Raji (cell line): ENCODE measurements around the gene ERFE.

ENCODE experiments used
- POLR2A ChIP-seq: IDR thresholded peaks from 2 replicates; pipeline ENCODE4 v1.6.1; 2011; ENCODE audit warnings: low read depth, low read length, control low read depth; ENCODE audit not compliant: insufficient read depth

The ERFE gene

DNA sequence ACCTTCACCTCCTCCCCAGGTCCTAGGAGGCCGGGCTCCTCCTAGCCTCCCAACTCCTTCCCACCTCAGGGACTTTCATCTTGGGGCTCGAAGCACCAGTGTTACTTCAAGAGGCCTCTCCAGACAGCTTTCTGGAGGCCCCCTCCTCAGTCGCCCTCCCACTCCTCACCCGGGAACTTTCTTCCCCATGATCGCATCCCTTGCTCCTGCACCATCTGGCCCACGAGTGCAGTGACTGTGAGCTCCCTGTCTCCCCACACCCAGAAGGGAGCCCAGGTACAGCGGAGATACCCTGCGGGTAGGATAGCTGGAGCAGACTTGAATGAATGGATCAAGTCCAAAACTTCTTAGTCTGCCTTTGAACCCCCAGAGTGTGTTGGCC, 6.1 kb downstream of the ERFE start:
- no peak for TF ChIP-seq POLR2A

DNA sequence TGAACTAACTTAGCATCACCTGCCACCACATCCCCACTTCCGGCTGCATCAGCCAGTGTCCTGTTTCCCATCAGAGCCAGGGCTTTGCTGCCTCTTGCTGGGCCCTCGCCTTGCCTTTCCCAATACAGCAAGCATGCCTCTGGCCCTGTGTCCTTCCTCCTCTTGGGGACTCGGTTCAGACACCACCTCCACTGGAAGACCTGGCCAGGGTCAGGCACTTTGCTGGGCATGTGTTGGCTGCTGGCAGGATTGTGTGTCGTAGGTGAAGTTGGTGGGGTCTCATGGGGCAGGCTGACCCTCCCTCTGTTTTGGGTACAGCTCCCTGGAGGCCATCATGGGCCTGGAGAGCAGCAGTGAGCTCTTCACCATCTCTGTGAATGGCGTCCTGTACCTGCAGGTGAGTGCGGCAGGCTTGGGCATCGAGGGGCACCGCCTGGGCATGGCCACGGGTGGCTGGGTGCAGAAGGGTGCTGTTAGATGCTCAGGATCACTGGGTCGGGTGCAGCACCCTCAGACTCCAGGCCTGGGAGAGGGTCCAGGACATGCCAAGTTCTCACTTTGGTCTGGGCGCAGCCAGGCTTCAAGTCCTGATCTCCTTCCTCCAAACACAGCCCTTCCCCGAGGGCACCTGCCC, 6.6 kb downstream of the ERFE start:
- TF ChIP-seq POLR2A, result no peak

GRCh38 chr2:238166391-238167343, 7.9 kb downstream of the ERFE start:
- TF ChIP-seq POLR2A, result no peak

DNA sequence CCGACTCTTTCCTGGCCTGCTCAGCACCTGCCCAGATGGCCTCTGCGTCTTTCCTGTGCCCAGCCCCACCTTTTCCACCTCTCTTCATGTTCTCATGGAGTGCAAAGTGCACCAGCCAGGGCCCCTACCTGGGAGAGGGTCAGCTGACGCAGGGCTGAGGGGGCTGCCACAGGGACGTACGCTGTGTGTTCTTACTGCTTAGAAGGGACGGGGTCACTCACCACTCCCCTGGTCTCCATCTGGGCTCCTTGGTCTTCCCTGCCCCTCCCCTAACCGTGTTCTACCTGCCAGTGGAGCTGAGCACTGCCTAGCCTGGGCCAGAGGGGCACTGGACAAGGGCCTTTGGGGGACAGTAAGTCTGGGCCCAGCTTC, 8.6 kb downstream of the ERFE start:
- no peak for TF ChIP-seq POLR2A

DNA sequence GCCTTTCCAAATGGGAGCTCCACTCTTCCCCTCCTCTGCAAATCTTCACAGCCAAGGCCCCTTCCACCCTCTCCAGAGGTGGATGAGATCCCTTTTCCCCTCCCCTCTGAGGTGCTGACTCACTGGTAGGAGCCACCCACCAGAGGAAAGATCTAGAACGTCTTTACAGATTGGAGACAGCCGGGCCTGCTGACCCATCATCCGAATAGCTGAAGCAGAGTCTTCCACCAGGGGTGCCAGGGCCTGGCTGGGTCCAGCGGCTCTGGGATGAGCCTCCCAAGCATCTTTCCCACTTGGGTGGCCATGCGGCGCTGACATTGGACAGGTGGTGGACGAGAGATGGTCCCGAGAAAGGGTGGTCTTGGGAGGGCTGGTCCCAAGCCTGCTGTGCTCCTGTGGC, 9.0 kb downstream of the ERFE start:
- TF ChIP-seq POLR2A, result no peak

GRCh38 chr2:238168196-238169047, 9.7 kb downstream of the ERFE start:
- no peak for TF ChIP-seq POLR2A

GRCh38 chr2:238169048-238169707, 10.4 kb downstream of the ERFE start:
- TF ChIP-seq POLR2A, result no peak

DNA sequence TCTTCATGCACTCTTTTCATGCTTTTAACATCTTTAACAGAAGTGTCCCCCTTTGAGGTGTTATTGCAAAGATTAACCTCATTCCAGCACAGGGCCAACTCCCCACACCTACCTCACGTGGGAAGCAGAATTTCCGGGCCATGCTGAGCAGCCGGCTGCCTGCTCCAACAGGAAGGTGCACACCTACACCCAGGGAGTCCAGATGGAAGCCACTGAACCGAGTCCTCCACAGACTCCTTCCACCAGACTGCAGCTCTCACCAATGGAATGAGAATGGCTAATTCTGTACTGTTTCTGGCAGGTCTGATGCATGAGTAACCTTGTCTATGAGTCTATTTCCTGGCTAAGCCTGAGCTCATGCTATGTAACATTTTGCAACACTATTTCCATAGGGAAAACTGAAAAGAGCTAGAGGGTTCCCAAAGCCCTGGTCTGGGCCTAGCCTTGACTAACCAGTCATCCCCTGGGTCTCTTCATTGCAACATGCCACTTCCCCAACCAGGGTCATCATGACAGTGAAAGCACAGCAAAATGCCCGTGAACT, 11.0 kb downstream of the ERFE start:
- TF ChIP-seq POLR2A, result no peak

DNA sequence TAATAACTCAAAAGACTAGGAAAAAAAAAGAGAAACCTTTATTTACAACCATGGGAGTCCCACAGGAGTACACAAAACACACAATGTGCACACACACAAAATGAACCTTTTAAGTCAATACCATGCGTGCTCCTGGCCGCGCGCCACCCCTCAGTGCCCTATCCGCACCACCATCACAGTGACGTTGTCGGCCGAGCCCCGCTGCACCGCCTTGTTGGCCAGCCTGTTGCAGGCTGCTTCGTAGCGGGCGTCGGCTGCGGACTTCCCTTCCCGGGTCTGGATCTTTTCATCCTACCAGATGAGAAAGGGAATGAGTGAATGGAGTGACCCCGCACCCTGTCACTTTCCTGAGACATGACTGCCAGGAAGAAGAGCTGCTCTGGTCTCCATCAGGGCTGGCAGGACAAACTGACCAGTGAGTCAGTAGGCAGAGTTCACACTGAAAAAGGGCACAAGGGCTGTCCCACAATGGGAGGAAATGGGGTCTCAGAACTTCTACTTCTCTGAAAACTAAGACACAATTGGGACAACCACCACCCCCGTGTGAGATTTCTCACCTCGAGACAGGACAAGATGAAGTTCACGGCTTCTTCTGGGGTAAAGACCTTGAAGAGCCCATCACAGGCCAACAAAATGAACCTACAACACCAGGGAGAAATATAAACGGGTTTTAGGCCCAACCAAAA, 11.8 kb downstream of the ERFE start:
- TF ChIP-seq POLR2A, result no peak

DNA sequence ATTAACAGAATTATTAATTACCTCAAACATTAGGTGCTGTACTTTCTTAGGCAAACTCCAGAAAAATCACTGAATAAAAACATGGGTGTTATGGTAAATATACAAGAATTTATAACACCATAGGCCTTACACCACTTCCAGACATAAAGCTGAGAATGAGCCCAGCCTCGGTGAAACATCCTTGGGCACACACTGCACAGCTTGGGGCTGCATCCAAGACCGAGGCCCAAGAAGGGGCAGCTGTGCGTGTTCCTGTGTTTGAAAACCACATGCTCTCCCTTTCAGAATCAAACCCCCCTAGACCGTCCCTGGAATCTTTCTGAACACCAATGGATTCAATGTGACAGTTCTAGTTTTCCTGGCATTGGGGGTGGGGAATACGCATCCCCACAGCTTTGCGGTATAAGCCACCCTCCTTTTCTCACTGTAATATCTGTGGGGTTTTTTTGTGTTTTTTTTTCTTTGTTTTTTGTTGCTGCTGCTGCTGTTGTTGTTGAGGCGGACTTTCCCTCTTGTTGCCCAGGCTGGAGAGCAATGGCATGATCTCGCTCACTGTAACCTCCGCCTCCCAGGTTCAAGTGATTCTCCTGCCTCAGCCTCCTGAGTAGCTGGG, 12.9 kb downstream of the ERFE start:
- TF ChIP-seq POLR2A, result no peak

DNA sequence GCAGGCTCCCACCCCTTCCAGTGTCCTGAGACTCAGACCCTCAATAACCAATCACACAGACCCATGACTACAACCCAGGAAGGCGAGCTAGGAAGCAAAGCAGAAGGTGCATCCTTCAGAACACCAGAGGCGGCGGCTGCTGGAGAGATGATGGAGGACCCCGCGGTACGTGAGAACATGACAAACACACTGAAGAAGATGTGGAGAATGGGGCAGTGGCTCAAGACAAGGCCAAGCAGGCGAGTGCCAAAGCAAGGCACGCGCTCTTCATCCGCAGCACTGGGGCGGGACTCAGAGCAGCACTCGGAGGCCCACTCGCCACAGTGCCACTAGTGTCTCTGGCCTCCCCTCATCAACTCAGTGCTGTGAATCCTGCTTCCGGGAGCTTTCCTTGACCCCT, 13.7 kb downstream of the ERFE start:
- TF ChIP-seq POLR2A, result no peak

- no peak for TF ChIP-seq POLR2A
Measured at GRCh38 chr2:238173692-238174091, 14.9 kb downstream of the ERFE start.

GRCh38 chr2:238174291-238174690, 15.5 kb downstream of the ERFE start:
- no peak for TF ChIP-seq POLR2A

DNA sequence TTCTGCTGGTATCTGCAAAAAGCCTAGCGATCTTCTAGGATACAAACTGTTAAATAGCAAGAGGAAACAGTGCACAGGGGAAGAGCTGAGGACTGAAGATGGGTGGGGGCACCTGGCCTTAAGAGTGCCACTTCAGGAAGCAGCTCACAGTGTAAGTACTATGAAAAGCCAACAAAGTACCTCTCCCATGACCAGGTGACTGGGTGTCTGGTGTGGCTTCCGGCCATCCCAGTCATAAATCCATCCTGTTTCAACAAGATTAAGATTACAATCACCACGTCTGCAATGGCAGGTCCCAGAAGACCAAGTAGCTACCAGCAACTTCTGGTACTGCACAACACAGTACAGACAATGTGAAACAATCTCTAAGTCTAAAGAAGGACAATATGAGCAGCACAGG, 15.9 kb downstream of the ERFE start:
- TF ChIP-seq POLR2A, result no peak
